ENCODE results near the gene CCNDBP1.
A peak's percentile ranks its signal among the peaks of the same experiment; 100 is the strongest.
"Not testable (repeated sequence)": the region's sequence is repeated elsewhere in the genome, so short reads cannot be mapped to it uniquely, and the experiment has no call there.

The CCNDBP1 gene

GRCh38 chr15:43194795-43195194 is 9.6 kb downstream of the CCNDBP1 start:
- no peak for DNase-seq

- no peak for DNase-seq
These were observed 11.8 kb downstream of the CCNDBP1 start for GRCh38 chr15:43196760-43197548.

- DNase-seq, result not testable (repeated sequence)
These were observed 12.6 kb downstream of the CCNDBP1 start for GRCh38 chr15:43197773-43198172.

- DNase-seq, result not testable (repeated sequence)
These were observed 13.4 kb downstream of the CCNDBP1 start for GRCh38 chr15:43198556-43198955.

- DNase-seq, result no peak
These were observed 13.8 kb downstream of the CCNDBP1 start for GRCh38 chr15:43198992-43199391.

- DNase-seq, result no peak
These were observed 14.8 kb downstream of the CCNDBP1 start for GRCh38 chr15:43199945-43200488.

GRCh38 chr15:43204016-43204901 is 19.1 kb downstream of the CCNDBP1 start:
- peak; percentile 57 for DNase-seq

- DNase-seq, result no peak
These were observed 20.9 kb downstream of the CCNDBP1 start for GRCh38 chr15:43206054-43206453.

- no peak for DNase-seq
These were observed 21.8 kb downstream of the CCNDBP1 start for GRCh38 chr15:43207024-43207423.

GRCh38 chr15:43208052-43209002 is 23.1 kb downstream of the CCNDBP1 start:
- DNase-seq, result no peak

GRCh38 chr15:43209059-43209824 is 24.0 kb downstream of the CCNDBP1 start:
- DNase-seq, result no peak

- DNase-seq, result no peak
These were observed 25.1 kb downstream of the CCNDBP1 start for GRCh38 chr15:43210172-43210745.

GRCh38 chr15:43210807-43211206 is 25.6 kb downstream of the CCNDBP1 start:
- no peak for DNase-seq

GRCh38 chr15:43211224-43211735 is 26.1 kb downstream of the CCNDBP1 start:
- no peak for DNase-seq

GRCh38 chr15:43212299-43212698 is 27.1 kb downstream of the CCNDBP1 start:
- no peak for DNase-seq

GRCh38 chr15:43212951-43213350 is 27.7 kb downstream of the CCNDBP1 start:
- no peak for DNase-seq

- DNase-seq, result no peak
These were observed 28.3 kb downstream of the CCNDBP1 start for GRCh38 chr15:43213466-43213865.

GRCh38 chr15:43214169-43214568 is 29.0 kb downstream of the CCNDBP1 start:
- DNase-seq, result no peak

- no peak for DNase-seq
These were observed 29.5 kb downstream of the CCNDBP1 start for GRCh38 chr15:43214592-43215295.

- DNase-seq, result no peak
These were observed 30.8 kb downstream of the CCNDBP1 start for GRCh38 chr15:43215961-43216360.

All from CD4-positive, alpha-beta T cell treated with Interleukin-17A for 4 hours (primary cell).